H1 (cell line): ENCODE measurements around the gene NEK11. TPM values are rescaled to one million over a fixed set of nuclear protein-coding genes. Genes with fewer than 3 reads are reported as not detected.

Experiments
- CTCF ChIA-PET: fragments of 300-600 bp; sonication (Branson Sonifier 250); formaldehyde crosslinking; loops from one replicate; lab custom pipeline; 2021; ENCODE audit not compliant: partially characterized antibody; lab: Charles Lee
- POLR2A ChIA-PET: fragments of 300-600 bp; sonication (Branson Sonifier 250); formaldehyde crosslinking; loops from one replicate; lab custom pipeline; 2021; ENCODE audit warnings: inconsistent platforms; ENCODE audit not compliant: partially characterized antibody; lab: Charles Lee
- DNase-seq, 2 experiments: peaks; one replicate each; pipeline versions ENCODE4 v3.0.0 to v3.0.0-alpha.2; 2010 to 2022; ENCODE audit warnings: low spot score in 2 of 2, low read depth in 1 of 2, mixed read lengths in 1 of 2
- FAIRE-seq: peaks from 2 replicates; lab custom pipeline; 2011; peaks lifted over from hg19 to GRCh38; lab: Jason Lieb, UNC
- H2AFZ ChIP-seq: 2 replicates; pipeline ENCODE4 v1.8.1; 2012; ENCODE audit warnings: low read length, inconsistent platforms
- H2AK5ac ChIP-seq: 2 replicates; pipeline ENCODE4 v1.6.1; 2013; ENCODE audit warnings: low read depth, low read length
- H2BK120ac ChIP-seq: replicated peaks from 2 replicates; pipeline ENCODE3; 2013; ENCODE audit warnings: low read depth, low read length, inconsistent platforms
- H2BK12ac ChIP-seq: 2 replicates; pipeline ENCODE4 v1.6.1; 2013; ENCODE audit warnings: low read depth, low read length
- H2BK15ac ChIP-seq: 2 replicates; pipeline ENCODE4 v1.6.1; 2013; ENCODE audit warnings: low read length
- H2BK20ac ChIP-seq: 2 replicates; pipeline ENCODE4 v1.6.1; 2013; ENCODE audit warnings: low read length
- H2BK5ac ChIP-seq: 2 replicates; pipeline ENCODE4 v1.6.1; 2013; ENCODE audit warnings: low read depth, low read length
- H3K14ac ChIP-seq: 2 replicates; pipeline ENCODE4 v1.6.1; 2013; ENCODE audit warnings: inconsistent platforms; ENCODE audit not compliant: insufficient read length
- H3K18ac ChIP-seq: 2 replicates; pipeline ENCODE4 v1.6.1; 2013; ENCODE audit warnings: low read length; ENCODE audit errors: extremely low read depth
- H3K23ac ChIP-seq: 2 replicates; pipeline ENCODE4 v1.6.1; 2013; ENCODE audit warnings: inconsistent platforms; ENCODE audit not compliant: insufficient read length
- H3K23me2 ChIP-seq: 2 replicates; pipeline ENCODE4 v1.6.1; 2013; ENCODE audit warnings: low read depth, low read length
- H3K27ac ChIP-seq: 2 replicates; pipeline ENCODE4 v1.6.1; 2011; ENCODE audit warnings: low read depth, low read length, inconsistent platforms
- H3K27me3 ChIP-seq, 4 experiments: replicated peaks in 1 of 4; 1 replicate in 1 of 4; 2 replicates in 3 of 4; pipeline versions ENCODE4 v1.6.1 to v1.8.1; 2011 to 2013; ENCODE audit warnings: low read length in 3 of 4, mild to moderate bottlenecking in 3 of 4, inconsistent platforms in 2 of 4, mixed read lengths in 2 of 4, moderate library complexity in 1 of 4; ENCODE audit not compliant: control insufficient read depth in 3 of 4, insufficient read depth in 3 of 4; ENCODE audit errors: extremely low read depth in 1 of 4
- H3K36me3 ChIP-seq, 4 experiments: 2 replicates each; pipeline versions ENCODE4 v1.6.1 to v1.8.1; 2011 to 2013; ENCODE audit warnings: mild to moderate bottlenecking in 4 of 4, low read length in 3 of 4, moderate library complexity in 2 of 4, control low read depth in 1 of 4, inconsistent platforms in 1 of 4; ENCODE audit not compliant: insufficient read depth in 4 of 4, control insufficient read depth in 2 of 4
- H3K4ac ChIP-seq: replicated peaks from 2 replicates; pipeline ENCODE3; 2013; ENCODE audit warnings: low read length, low read depth, mixed read lengths, inconsistent platforms; ENCODE audit not compliant: insufficient read length
- H3K4me1 ChIP-seq, 4 experiments: replicated peaks in 1 of 4; 1 replicate in 1 of 4; 2 replicates in 3 of 4; pipeline versions ENCODE4 v1.6.1 to v1.8.1; 2011 to 2013; ENCODE audit warnings: low read length in 3 of 4, inconsistent platforms in 2 of 4, mixed read lengths in 1 of 4; ENCODE audit not compliant: insufficient read depth in 4 of 4, control insufficient read depth in 3 of 4
- H3K4me2 ChIP-seq, 2 experiments: 2 replicates each; pipeline versions ENCODE4 v1.6.1 to v1.8.1; 2011 to 2013; ENCODE audit warnings: low read depth in 2 of 2, low read length in 2 of 2, control low read depth in 1 of 2, inconsistent platforms in 1 of 2, mild to moderate bottlenecking in 1 of 2; ENCODE audit not compliant: insufficient read depth in 1 of 2
- H3K4me3 ChIP-seq, 4 experiments: fragments of 200-600, 300-600 bp in 1 of 4; sonication (generic), shearing (Covaris generic), sonication (Bioruptor Twin) in 1 of 4; 2 replicates each; pipeline versions ENCODE4 v1.5.1 to v1.8.1; 2011 to 2016; ENCODE audit warnings: low read length in 4 of 4, low read depth in 3 of 4, control low read depth in 2 of 4, inconsistent platforms in 2 of 4, mild to moderate bottlenecking in 2 of 4, mixed read lengths in 1 of 4, moderate library complexity in 1 of 4; ENCODE audit not compliant: insufficient read depth in 2 of 4; ENCODE audit errors: extremely low read depth in 1 of 4
- H3K56ac ChIP-seq: replicated peaks from 2 replicates; pipeline ENCODE3; 2013; ENCODE audit warnings: low read depth, mild to moderate bottlenecking, mixed read lengths, low read length, inconsistent platforms; ENCODE audit not compliant: insufficient read length
- H3K79me1 ChIP-seq: 2 replicates; pipeline ENCODE4 v1.6.1; 2013; ENCODE audit warnings: low read depth, low read length, control low read depth
- H3K79me2 ChIP-seq, 2 experiments: 2 replicates each; pipeline versions ENCODE4 v1.6.1 to v1.8.1; 2012 to 2013; ENCODE audit warnings: low read length in 2 of 2, mild to moderate bottlenecking in 2 of 2, inconsistent platforms in 1 of 2; ENCODE audit not compliant: insufficient read depth in 2 of 2, control insufficient read depth in 1 of 2
- H3K9ac ChIP-seq, 4 experiments: replicated peaks in 1 of 4; 1 replicate in 1 of 4; 2 replicates in 3 of 4; pipeline versions ENCODE4 v1.6.1 to v1.8.1; 2011 to 2013; ENCODE audit warnings: low read depth in 3 of 4, low read length in 3 of 4, control low read depth in 2 of 4, mild to moderate bottlenecking in 2 of 4, moderate library complexity in 2 of 4, inconsistent platforms in 1 of 4; ENCODE audit errors: extremely low read depth in 1 of 4
- H3K9me3 ChIP-seq, 2 experiments: 2 replicates each; pipeline versions ENCODE4 v1.6.1 to v1.8.1; 2012 to 2013; ENCODE audit warnings: mild to moderate bottlenecking in 2 of 2, moderate library complexity in 2 of 2, control low read depth in 1 of 2, inconsistent platforms in 1 of 2, low read depth in 1 of 2, low read length in 1 of 2, mixed read lengths in 1 of 2; ENCODE audit not compliant: insufficient read depth in 2 of 2
- H4K20me1 ChIP-seq, 2 experiments: replicated peaks in 1 of 2; 2 replicates each; pipeline versions ENCODE3 to v1.8.1; 2011 to 2013; ENCODE audit warnings: inconsistent platforms in 2 of 2, low read length in 2 of 2, mild to moderate bottlenecking in 1 of 2; ENCODE audit not compliant: insufficient read depth in 2 of 2, control insufficient read depth in 1 of 2
- H4K5ac ChIP-seq: 2 replicates; pipeline ENCODE4 v1.6.1; 2013; ENCODE audit warnings: low read length, low read depth, mixed read lengths, inconsistent platforms; ENCODE audit not compliant: insufficient read length
- H4K8ac ChIP-seq: 2 replicates; pipeline ENCODE4 v1.8.0; 2013; ENCODE audit warnings: mild to moderate bottlenecking, moderate library complexity, low read length, inconsistent platforms; ENCODE audit not compliant: insufficient read depth; ENCODE audit errors: extremely low read depth
- H4K91ac ChIP-seq: replicated peaks from 2 replicates; pipeline ENCODE3; 2013; ENCODE audit warnings: low read length, mixed read lengths, inconsistent platforms; ENCODE audit not compliant: insufficient read length
- ASH2L ChIP-seq: fragments of 200-600, 300-600 bp; sonication (generic); IDR thresholded peaks from one replicate; pipeline ENCODE4 v1.7.1; 2017; ENCODE audit warnings: low read length
- MAFK ChIP-seq: IDR thresholded peaks from 2 replicates; pipeline ENCODE4 v1.6.1; 2012; ENCODE audit warnings: low read depth, mild to moderate bottlenecking, improper control_type of control experiment, low read length
- NANOG ChIP-seq: IDR thresholded peaks from 2 replicates; pipeline ENCODE4 v1.6.1; 2011; ENCODE audit warnings: low read length, low read depth, mild to moderate bottlenecking, inconsistent platforms; ENCODE audit not compliant: insufficient read depth, poor library complexity, severe bottlenecking
- POLR2AphosphoS5 ChIP-seq: IDR thresholded peaks from 2 replicates; pipeline ENCODE4 v1.6.1; 2011; ENCODE audit warnings: low read depth, low read length
- POU5F1 ChIP-seq: IDR thresholded peaks from 2 replicates; pipeline ENCODE4 v1.6.1; 2011; ENCODE audit warnings: low read depth, mild to moderate bottlenecking, low read length, moderate library complexity
- RFX5 ChIP-seq: IDR thresholded peaks from 2 replicates; pipeline ENCODE4 v1.6.1; 2011; ENCODE audit warnings: low read depth, low read length, improper control_type of control experiment, borderline replicate concordance
- RXRA ChIP-seq: IDR thresholded peaks from 2 replicates; pipeline ENCODE4 v1.6.1; 2011; ENCODE audit warnings: low read depth, mild to moderate bottlenecking, low read length, moderate library complexity; ENCODE audit not compliant: insufficient read depth
- SP4 ChIP-seq: IDR thresholded peaks from 2 replicates; pipeline ENCODE4 v1.6.1; 2012; ENCODE audit warnings: low read length, inconsistent platforms
- TBP ChIP-seq: IDR thresholded peaks from 2 replicates; pipeline ENCODE4 v1.6.1; 2011; ENCODE audit warnings: low read depth, low read length, improper control_type of control experiment
- TEAD4 ChIP-seq: IDR thresholded peaks from 2 replicates; pipeline ENCODE4 v1.6.1; 2012; ENCODE audit warnings: low read depth, low read length, inconsistent platforms, mixed read lengths
- WGBS, 2 experiments: shearing (Covaris generic) in 1 of 2; methylation state at CpG; one replicate each; pipeline versions ENCODE4 v1.1.6 to v1.1.7; 2013 to 2015; ENCODE audit warnings: low lambda C conversion rate in 2 of 2, mixed read lengths in 2 of 2, inconsistent platforms in 1 of 2, low coverage in 1 of 2, missing lambda C conversion rate in 1 of 2; ENCODE audit not compliant: insufficient replicate concordance in 2 of 2, insufficient coverage in 1 of 2, insufficient read length in 1 of 2; ENCODE audit errors: extremely low coverage in 1 of 2, missing lambda C conversion rate in 1 of 2; 5-methylcytosine and 5-hydroxymethylcytosine counted together
- polyA plus RNA-seq, 7 experiments: library from polyadenylated mRNA; depleted of rRNA in 3 of 7; stranded (reverse) in 5 of 7; unstranded in 2 of 7; fragments of >200 nt in 5 of 7; fragments of 200-250 nt in 2 of 7; gene quantifications; 1 replicate in 5 of 7; 2 replicates in 1 of 7; 4 replicates in 1 of 7; pipeline versions ENCODE4 v1.2.1 to v1.2.3, GENCODE V29; 2011 to 2013; ENCODE audit warnings: missing spikeins in 2 of 7, mixed read lengths in 2 of 7
- total RNA-seq: library from RNA; stranded (reverse); fragmentation: NEBNext Ultra II Directional; extraction: Animal tissue kit (Norgen Biotek cat#: 25700); gene quantifications from 2 replicates; pipeline ENCODE4 v1.2.1, GENCODE V29; 2021
- TF ChIP-seq, protein P1 (sequence below), 3 experiments: IDR thresholded peaks; 1 replicate in 2 of 3; 2 replicates in 1 of 3; pipeline versions ENCODE4 v1.5.1 to v1.6.1; 2011; ENCODE audit warnings: low read length in 3 of 3, mild to moderate bottlenecking in 3 of 3, inconsistent platforms in 2 of 3, low read depth in 1 of 3, moderate library complexity in 1 of 3; ENCODE audit not compliant: insufficient read depth in 1 of 3; ENCODE audit errors: control extremely low read depth in 1 of 3
- TF ChIP-seq, protein P2 (sequence below): IDR thresholded peaks from 2 replicates; pipeline ENCODE4 v1.6.1; 2012; ENCODE audit warnings: inconsistent platforms

The NEK11 gene
- total and polyA plus RNA-seq, 2 of the 8 experiments (the other 6 are each of a cell fraction or from before 2014, with no cell fraction given), result 0.60 TPM; not detected in 1

DNA sequence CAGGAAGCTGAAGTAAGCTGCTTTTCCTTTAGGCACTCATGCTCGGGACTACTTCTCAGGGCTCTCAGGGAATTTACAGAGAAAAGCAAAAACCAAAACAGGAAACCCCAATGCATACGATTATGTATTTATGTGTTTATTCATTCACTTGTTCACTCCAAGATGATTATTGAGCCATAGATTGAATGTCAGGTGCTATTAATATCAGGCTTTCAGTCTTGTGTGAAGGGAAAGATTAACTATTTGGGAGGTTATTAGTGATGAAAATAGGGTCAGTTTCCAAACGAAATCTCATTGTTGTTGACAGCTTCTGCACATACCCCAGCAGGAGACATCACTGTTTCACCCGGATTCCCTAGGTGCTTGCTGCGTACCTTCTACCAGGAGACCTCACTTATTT is 135.8 kb downstream of the NEK11 start:
- FAIRE-seq, result no peak
- Histone ChIP-seq H2AFZ (no peak overlapping the region), H3K23ac (no peak overlapping the region), H2BK5ac (no peak overlapping the region), H3K27me3 (no peaks in the 10 kb centered on the region), H2BK120ac (no peak overlapping the region), H3K79me1 (no peaks in the 10 kb centered on the region), H3K9ac (no peak overlapping the region), H3K14ac (no peak overlapping the region), H4K5ac (no peak overlapping the region), H4K8ac (no peak overlapping the region), H4K91ac (no peak overlapping the region), H3K79me2 (no peaks in the 10 kb centered on the region), H3K56ac (no peak overlapping the region), H3K23me2 (no peaks in the 10 kb centered on the region), H3K4ac (no peak overlapping the region), H2BK12ac (no peak overlapping the region), H3K27ac (no peak overlapping the region), H3K9me3 (no peaks in the 10 kb centered on the region), H4K20me1 (no peaks in the 10 kb centered on the region), H3K36me3 (no peaks in the 10 kb centered on the region), H3K4me1 (no peaks in the 10 kb centered on the region), H3K4me2 (no peak overlapping the region), H2BK15ac (no peak overlapping the region), H3K4me3 (no peak overlapping the region), H2AK5ac (no peak overlapping the region), H2BK20ac (no peak overlapping the region), H3K18ac (no peak overlapping the region)
- DNase-seq, result no peak
- POLR2A ChIA-PET, result interaction anchor here (1.0 kb wide), 1 partner anchor 10 kb away, joined by 3 read pairs; no protein-coding TSS in a partner anchor
- 89% methylated on average over 5 of the region's 5 CpGs; no CpG with 5 or more reads in 1 of the 2 experiments for WGBS, 2 experiments
- CTCF ChIA-PET, result no interaction called here
- no peak for TF ChIP-seq NANOG
- TF ChIP-seq POU5F1, result no peak
- TF ChIP-seq RXRA, result no peak
- TF ChIP-seq MAFK, result no peak
- TF ChIP-seq POLR2AphosphoS5, result no peak
- no peak for TF ChIP-seq TEAD4
- TF ChIP-seq, protein P1, sequence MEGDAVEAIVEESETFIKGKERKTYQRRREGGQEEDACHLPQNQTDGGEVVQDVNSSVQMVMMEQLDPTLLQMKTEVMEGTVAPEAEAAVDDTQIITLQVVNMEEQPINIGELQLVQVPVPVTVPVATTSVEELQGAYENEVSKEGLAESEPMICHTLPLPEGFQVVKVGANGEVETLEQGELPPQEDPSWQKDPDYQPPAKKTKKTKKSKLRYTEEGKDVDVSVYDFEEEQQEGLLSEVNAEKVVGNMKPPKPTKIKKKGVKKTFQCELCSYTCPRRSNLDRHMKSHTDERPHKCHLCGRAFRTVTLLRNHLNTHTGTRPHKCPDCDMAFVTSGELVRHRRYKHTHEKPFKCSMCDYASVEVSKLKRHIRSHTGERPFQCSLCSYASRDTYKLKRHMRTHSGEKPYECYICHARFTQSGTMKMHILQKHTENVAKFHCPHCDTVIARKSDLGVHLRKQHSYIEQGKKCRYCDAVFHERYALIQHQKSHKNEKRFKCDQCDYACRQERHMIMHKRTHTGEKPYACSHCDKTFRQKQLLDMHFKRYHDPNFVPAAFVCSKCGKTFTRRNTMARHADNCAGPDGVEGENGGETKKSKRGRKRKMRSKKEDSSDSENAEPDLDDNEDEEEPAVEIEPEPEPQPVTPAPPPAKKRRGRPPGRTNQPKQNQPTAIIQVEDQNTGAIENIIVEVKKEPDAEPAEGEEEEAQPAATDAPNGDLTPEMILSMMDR (IDR thresholded peaks at IDR 0.05; ENCODE audit: control extremely low read depth in 1 of 3, insufficient read depth in 1 of 3, low read depth in 1 of 3, low read length in 3 of 3), result no peak
- TF ChIP-seq, protein P2, sequence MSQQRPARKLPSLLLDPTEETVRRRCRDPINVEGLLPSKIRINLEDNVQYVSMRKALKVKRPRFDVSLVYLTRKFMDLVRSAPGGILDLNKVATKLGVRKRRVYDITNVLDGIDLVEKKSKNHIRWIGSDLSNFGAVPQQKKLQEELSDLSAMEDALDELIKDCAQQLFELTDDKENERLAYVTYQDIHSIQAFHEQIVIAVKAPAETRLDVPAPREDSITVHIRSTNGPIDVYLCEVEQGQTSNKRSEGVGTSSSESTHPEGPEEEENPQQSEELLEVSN, result no peak
- no peak for TF ChIP-seq TBP
- no peak for TF ChIP-seq RFX5
- TF ChIP-seq ASH2L, result no peak
- TF ChIP-seq SP4, result no peak
